GM18907 (cell line): ENCODE results near the gene APRT.

Experiments
- ATAC-seq: cut with Tn5 transposase; IDR thresholded peaks from one replicate; pipeline ENCODE4 v1.9.1; 2021; ENCODE audit warnings: mild to moderate bottlenecking, moderate library complexity; ENCODE audit not compliant: unreplicated experiment

Gene APRT

GRCh38 chr16:88842308-88842756 lies 30.6 kb upstream of the APRT start:
- ATAC-seq = no peak

- ATAC-seq = no peak
Measured at GRCh38 chr16:88841521-88842307, 30.0 kb upstream of the APRT start.

GRCh38 chr16:88840600-88841215 lies 29.0 kb upstream of the APRT start:
- ATAC-seq = no peak

- ATAC-seq = no peak
Measured at GRCh38 chr16:88839745-88840599, 28.2 kb upstream of the APRT start.

GRCh38 chr16:88839026-88839529 lies 27.4 kb upstream of the APRT start:
- no peak for ATAC-seq

- ATAC-seq = no peak
Measured at GRCh38 chr16:88838566-88838965, 26.8 kb upstream of the APRT start.

GRCh38 chr16:88837806-88838205 lies 26.1 kb upstream of the APRT start:
- ATAC-seq = no peak

GRCh38 chr16:88836791-88837190 lies 25.1 kb upstream of the APRT start:
- ATAC-seq = no peak

- no peak for ATAC-seq
Measured at GRCh38 chr16:88835818-88836217, 24.1 kb upstream of the APRT start.

GRCh38 chr16:88835383-88835782 lies 23.7 kb upstream of the APRT start:
- no peak for ATAC-seq

GRCh38 chr16:88834670-88835069 lies 22.9 kb upstream of the APRT start:
- no peak for ATAC-seq

GRCh38 chr16:88833086-88833485 lies 21.4 kb upstream of the APRT start:
- no peak for ATAC-seq

GRCh38 chr16:88831838-88832237 lies 20.1 kb upstream of the APRT start:
- ATAC-seq = no peak

GRCh38 chr16:88830783-88831182 lies 19.1 kb upstream of the APRT start:
- ATAC-seq = no peak

GRCh38 chr16:88830258-88830657 lies 18.5 kb upstream of the APRT start:
- no peak for ATAC-seq

GRCh38 chr16:88828711-88829110 lies 17.0 kb upstream of the APRT start:
- no peak for ATAC-seq

- ATAC-seq = no peak
Measured at GRCh38 chr16:88827727-88828126, 16.0 kb upstream of the APRT start.

GRCh38 chr16:88826070-88826840 lies 14.5 kb upstream of the APRT start:
- ATAC-seq = no peak

GRCh38 chr16:88825146-88825545 lies 13.4 kb upstream of the APRT start:
- no peak for ATAC-seq

- ATAC-seq = no peak
Measured at GRCh38 chr16:88824256-88825077, 12.7 kb upstream of the APRT start.
